Mucosa of descending colon (tissue), 3 donors: ENCODE measurements around the gene GNAQ. TPM values are rescaled to one million over a fixed set of nuclear protein-coding genes. Genes with fewer than 3 reads are reported as not detected.

ENCODE experiments used
- ATAC-seq: fragments of 200-7000 bp; cut with Tn5 transposase; one replicate; pipeline ENCODE4 v1.9.1; 2020; ENCODE audit warnings: mild to moderate bottlenecking, moderate library complexity
- DNase-seq, 3 donors: peaks; one replicate each; pipeline ENCODE4 v3.0.0-alpha.2; 2020
- H3K36me3 ChIP-seq: fragments of 200-600 bp; one replicate; pipeline ENCODE4 v1.8.0; 2021; ENCODE audit warnings: low read depth, mild to moderate bottlenecking
- H3K4me1 ChIP-seq: fragments of 200-600 bp; one replicate; pipeline ENCODE4 v1.8.0; 2021; ENCODE audit warnings: low read depth, mild to moderate bottlenecking
- H3K4me3 ChIP-seq: fragments of 200-600 bp; one replicate; pipeline ENCODE4 v1.8.0; 2021; ENCODE audit warnings: mild to moderate bottlenecking
- H3K9me3 ChIP-seq: fragments of 200-600 bp; one replicate; pipeline ENCODE4 v1.8.0; 2021; ENCODE audit warnings: mild to moderate bottlenecking
- CTCF ChIP-seq: fragments of 200-600 bp; IDR thresholded peaks from one replicate; pipeline ENCODE4 v1.8.0; 2022; ENCODE audit warnings: antibody characterized with exemption, mild to moderate bottlenecking
- intact Hi-C, 2 donors: fragments of 100-400 bp; cut with DNase I in 1 of 2; cut with micrococcal nuclease in 1 of 2; formaldehyde crosslinking; loops; one replicate each; pipeline versions ENCODE4 v1.11.0 to v1.11.1; 2022; cut with DNase I, micrococcal nuclease
- total RNA-seq, 3 donors: library from RNA; stranded (reverse); fragmentation: NEBNext Ultra II Directional in 2 of 3; extraction: Animal tissue kit (Norgen Biotek cat#: 25700) in 2 of 3; gene quantifications; one replicate each; pipeline versions ENCODE4 v1.2.1 to v1.2.4, GENCODE V29; 2021 to 2023
- donor health status: DM: no; HTN: no; CAD: no; lungs with moderate emphysema.
- donor health status: DM: no; HTN: no; CAD: no.
- donor health status: DM: no; HTN: yes; CAD: no.

Gene GNAQ
- total RNA-seq, 3 donors from 2014 or later: 95.9 to 115 (median 104) TPM

- intact Hi-C loops: no loop called here
- no peaks in the 10 kb centered on the region for H3K36me3 ChIP-seq
- no peaks in the 10 kb centered on the region for H3K4me1 ChIP-seq
- no peaks in the 10 kb centered on the region for H3K9me3 ChIP-seq
- no peak overlapping the region for H3K4me3 ChIP-seq
- no peak for DNase-seq
- no peak for TF ChIP-seq CTCF
- no peak for ATAC-seq
These were observed 15.5 kb upstream of the GNAQ start for GRCh38 chr9:78047106-78047505.

GRCh38 chr9:78046112-78046511 lies 14.5 kb upstream of the GNAQ start:
- no peaks in the 10 kb centered on the region for H3K36me3 ChIP-seq
- intact Hi-C loops: no loop called here
- H3K4me1 ChIP-seq: no peaks in the 10 kb centered on the region
- no peaks in the 10 kb centered on the region for H3K9me3 ChIP-seq
- DNase-seq: no peak
- ATAC-seq: no peak
- no peak overlapping the region for H3K4me3 ChIP-seq
- TF ChIP-seq CTCF: no peak

DNA sequence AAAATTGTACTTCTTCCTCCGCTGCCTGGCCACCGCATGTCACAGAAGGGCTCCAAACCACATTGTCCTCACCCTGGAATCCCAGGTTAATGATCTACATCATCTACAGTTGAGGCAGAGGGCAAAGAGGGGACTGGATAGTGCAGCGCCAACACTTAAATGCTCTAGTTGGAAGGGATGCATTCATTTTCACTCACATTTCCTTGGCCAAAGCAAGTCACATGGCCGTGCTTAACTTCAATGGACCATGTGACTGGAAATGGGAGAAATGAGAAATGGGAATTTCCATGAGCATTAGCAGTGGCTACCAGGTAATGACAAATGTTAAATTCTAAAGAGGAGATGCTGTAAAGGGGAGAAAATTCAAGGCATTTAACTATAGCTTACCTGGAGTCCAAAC lies 13.3 kb upstream of the GNAQ start:
- ATAC-seq (no peak), DNase-seq (no peak)
- H3K4me1 ChIP-seq: no peaks in the 10 kb centered on the region
- intact Hi-C loops: no loop called here
- H3K36me3 ChIP-seq: no peaks in the 10 kb centered on the region
- no peak overlapping the region for H3K4me3 ChIP-seq
- no peaks in the 10 kb centered on the region for H3K9me3 ChIP-seq
- no peak for TF ChIP-seq CTCF

DNA sequence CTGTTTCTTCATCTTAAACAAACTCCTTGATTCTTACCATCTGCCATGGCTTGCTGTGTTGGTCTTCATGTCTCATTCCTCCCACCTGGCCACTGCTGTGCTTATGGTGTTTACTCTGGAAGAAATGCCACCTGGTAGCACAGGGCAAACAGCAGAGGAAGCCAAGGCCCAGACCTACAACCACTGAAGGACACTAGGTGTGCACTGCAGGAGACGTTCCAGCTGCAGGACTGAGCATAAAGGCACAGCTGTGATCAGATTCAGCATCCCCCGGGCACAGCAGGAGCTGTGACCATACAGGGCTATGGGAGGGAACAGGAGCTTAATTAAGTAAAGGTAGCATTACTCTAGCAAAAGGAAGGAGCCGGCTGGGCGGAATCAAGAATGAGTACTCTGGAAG lies 12.6 kb upstream of the GNAQ start:
- DNase-seq (no peak), ATAC-seq (peak; percentile 77)
- no peaks in the 10 kb centered on the region for H3K9me3 ChIP-seq
- H3K36me3 ChIP-seq: no peaks in the 10 kb centered on the region
- peaks cover under 1% of the 10 kb centered on the region for H3K4me1 ChIP-seq
- no peak for TF ChIP-seq CTCF
- intact Hi-C loops: no loop called here
- no peak overlapping the region for H3K4me3 ChIP-seq

DNA sequence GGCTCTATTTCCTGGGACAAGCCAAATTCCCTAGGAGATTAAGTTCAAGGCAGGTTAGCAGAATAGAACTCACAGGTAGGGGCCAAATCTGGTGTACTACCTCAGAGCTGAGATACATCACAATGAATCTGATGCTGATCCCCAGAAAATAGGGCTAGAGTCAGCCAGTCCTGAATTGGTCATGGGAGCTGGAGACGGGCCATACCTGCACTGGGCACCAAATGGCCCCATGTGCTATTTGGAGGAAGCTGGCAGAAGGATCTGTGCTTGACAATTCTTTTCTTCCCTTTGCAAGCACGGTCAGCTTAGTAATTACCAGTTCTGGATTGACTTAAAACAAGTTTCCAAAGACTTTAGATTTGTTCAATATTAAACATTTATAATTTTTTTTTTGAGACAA lies 10.4 kb upstream of the GNAQ start:
- intact Hi-C loops: no loop called here
- TF ChIP-seq CTCF: no peak
- no peaks in the 10 kb centered on the region for H3K36me3 ChIP-seq
- no peak overlapping the region for H3K4me3 ChIP-seq
- no peak for DNase-seq
- no peak for ATAC-seq
- peaks cover 11% of the 10 kb centered on the region for H3K4me1 ChIP-seq
- no peaks in the 10 kb centered on the region for H3K9me3 ChIP-seq

- intact Hi-C loops: no loop called here
- TF ChIP-seq CTCF: no peak
- Histone ChIP-seq H3K9me3 (no peaks in the 10 kb centered on the region), H3K4me3 (no peak overlapping the region), H3K4me1 (peaks cover 11% of the 10 kb centered on the region), H3K36me3 (no peaks in the 10 kb centered on the region)
- DNase-seq (no peak), ATAC-seq (no peak)
These were observed 9.1 kb upstream of the GNAQ start for GRCh38 chr9:78040726-78041125.
